ENCODE data around the gene TINAGL1.
"Not testable (repeated sequence)": the region's sequence is repeated elsewhere in the genome, so short reads cannot be mapped to it uniquely, and the experiment has no call there.

TINAGL1 gene

DNA sequence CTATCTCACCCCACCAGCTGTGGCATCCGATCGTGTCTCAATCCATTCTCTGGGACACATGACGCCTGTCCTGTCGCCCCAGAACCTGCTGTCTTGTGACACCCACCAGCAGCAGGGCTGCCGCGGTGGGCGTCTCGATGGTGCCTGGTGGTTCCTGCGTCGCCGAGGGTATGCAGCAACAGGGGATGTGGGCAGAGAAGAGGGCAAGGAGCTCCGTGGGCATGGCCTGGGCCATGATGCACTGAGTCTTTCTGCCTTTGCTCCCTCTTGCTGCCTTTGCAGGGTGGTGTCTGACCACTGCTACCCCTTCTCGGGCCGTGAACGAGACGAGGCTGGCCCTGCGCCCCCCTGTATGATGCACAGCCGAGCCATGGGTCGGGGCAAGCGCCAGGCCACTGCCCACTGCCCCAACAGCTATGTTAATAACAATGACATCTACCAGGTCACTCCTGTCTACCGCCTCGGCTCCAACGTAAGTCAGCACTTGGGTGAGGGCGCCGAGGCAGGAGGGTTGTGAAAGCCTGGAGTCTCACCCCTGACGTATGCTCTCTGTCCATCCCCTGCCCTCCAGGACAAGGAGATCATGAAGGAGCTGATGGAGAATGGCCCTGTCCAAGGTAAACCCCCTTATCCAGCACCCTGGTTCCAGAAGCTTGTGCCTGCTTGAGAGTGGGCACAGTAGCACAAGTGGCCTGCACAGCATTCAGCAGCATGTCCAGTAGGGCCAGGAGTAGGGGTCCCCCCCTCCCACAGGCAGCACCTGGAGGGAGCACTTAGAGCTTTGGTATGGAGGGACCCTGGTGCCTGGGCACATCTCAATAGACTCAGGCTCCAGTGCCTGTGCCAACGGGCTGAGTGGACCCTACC lies 8.8 kb downstream of the TINAGL1 start:
- DNase-seq, result no peak

DNA sequence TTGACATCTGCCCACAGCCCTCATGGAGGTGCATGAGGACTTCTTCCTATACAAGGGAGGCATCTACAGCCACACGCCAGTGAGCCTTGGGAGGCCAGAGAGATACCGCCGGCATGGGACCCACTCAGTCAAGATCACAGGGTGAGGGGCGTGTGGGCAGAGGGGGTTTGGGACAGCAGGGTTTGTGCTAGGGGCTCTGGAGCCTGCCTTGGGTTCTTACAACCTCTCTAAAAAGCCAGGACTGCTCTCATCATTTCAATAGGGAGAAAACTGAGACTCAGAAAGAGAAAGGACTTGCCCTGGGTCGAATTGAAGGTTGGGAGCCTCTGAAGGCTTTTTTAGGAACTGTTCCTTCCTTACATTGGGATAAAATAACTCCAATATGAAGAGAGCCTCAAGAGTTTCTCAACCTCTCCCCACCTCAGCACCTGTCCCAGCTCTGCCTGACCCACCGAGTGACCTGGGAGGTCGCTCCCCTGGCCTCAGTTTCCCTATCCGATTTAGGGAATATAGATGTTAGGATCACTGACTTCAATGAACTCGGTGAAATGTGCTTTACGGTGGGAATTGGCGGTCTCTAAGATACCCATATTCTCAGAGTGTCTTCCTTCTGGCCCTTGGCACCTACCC lies 9.5 kb downstream of the TINAGL1 start:
- no peak for DNase-seq

DNA sequence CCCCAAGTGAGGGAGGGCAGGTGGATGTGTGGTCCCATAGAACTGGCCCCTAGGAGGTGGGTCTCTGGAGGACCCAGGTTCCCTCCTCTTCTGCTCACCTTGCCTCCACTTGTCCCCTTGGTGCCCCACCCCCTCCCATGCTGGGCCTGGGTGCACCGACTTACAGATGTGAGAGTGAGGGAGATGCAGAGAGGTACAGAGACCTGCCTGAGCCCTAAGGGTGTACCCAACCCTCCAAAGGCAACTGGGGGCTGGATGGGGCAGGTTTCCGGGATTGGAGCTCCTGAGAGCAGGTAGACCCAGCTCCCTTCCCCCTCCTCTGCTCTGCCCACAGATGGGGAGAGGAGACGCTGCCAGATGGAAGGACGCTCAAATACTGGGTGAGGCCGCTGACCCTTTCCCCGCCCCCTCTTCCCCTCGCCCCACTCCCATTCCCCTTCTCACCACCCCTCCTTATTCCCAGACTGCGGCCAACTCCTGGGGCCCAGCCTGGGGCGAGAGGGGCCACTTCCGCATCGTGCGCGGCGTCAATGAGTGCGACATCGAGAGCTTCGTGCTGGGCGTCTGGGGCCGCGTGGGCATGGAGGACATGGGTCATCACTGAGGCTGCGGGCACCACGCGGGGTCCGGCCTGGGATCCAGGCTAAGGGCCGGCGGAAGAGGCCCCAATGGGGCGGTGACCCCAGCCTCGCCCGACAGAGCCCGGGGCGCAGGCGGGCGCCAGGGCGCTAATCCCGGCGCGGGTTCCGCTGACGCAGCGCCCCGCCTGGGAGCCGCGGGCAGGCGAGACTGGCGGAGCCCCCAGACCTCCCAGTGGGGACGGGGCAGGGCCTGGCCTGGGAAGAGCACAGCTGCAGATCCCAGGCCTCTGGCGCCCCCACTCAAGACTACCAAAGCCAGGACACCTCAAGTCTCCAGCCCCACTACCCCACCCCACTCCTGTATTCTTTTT lies 10.3 kb downstream of the TINAGL1 start:
- no peak for DNase-seq

DNA sequence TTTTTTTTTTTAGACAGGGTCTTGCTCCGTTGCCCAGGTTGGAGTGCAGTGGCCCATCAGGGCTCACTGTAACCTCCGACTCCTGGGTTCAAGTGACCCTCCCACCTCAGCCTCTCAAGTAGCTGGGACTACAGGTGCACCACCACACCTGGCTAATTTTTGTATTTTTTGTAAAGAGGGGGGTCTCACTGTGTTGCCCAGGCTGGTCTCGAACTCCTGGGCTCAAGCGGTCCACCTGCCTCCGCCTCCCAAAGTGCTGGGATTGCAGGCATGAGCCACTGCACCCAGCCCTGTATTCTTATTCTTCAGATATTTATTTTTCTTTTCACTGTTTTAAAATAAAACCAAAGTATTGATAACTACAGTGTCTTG lies 11.0 kb downstream of the TINAGL1 start:
- not testable (repeated sequence) for DNase-seq

DNA sequence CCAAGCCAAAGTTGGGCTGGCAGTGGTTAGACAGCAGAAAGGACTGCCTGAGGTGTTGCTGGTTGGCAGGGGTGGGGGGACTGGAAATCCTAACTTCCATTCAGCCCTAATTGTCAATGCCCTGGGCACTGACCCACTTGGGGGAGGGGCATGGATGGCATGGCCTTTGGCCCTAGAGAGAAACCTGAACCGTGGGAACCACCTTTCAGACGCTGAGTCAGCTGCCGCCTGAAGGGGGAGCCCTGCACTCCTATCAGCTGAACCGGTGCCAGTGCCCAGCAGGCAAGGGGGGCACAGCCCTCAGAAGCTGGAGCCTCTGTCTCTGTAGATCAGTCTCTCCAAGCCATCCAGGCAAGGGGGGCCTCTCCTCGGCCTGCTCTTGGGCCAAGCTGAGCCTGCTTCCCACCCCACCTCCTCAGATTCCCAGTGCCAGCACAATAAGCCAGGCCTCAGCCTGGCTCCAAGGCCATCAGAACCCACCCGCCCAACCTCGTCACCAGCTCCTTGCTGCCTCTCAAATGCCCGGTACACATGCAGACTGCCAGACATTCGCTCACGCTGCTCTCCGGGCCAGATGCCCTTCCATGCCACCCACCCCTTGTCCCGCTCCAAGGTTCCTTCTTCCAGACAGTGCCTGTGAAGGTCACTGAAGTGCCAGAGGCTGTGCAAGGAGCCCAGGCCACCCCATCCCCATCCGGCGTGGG lies 11.6 kb downstream of the TINAGL1 start:
- peak; percentile 85 for DNase-seq

DNA sequence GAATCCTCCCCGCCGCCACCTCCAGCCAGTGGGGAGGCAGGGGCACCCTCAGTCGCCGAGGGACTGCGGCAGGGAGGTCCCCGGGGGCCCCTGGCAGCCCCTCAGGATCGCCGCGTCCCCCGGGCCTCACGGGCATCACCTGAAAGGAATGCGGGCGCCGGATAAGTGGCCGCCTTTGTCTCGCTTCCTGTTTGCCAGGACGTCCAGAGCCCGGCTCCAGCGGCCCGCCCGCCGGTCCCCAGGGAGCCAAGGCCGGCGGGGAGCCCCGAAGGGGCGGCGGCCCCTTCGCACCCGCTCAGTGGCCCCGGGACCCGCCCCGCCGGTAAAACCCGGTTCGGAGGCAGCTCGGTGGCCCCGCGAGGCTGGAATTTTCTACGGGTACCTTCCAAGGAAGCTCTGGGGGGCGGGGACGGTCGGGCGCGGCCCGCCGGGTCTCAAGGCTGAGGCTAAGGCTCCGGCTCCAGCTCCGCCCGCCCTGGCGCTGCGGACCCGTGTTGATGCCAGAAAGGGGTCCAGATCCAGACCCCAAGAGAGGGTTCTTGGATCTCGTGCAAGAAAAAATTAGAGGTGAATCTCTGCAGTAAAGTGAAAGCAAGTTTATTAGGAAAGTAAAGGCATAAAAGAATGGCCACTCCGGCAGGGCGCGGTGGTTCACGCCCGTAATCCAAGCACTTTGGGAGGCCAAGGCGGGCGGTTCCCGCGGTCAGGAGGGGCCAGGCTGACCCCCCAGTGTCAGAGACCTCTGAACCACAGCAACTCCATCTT lies 12.6 kb downstream of the TINAGL1 start:
- DNase-seq, result no peak

DNA sequence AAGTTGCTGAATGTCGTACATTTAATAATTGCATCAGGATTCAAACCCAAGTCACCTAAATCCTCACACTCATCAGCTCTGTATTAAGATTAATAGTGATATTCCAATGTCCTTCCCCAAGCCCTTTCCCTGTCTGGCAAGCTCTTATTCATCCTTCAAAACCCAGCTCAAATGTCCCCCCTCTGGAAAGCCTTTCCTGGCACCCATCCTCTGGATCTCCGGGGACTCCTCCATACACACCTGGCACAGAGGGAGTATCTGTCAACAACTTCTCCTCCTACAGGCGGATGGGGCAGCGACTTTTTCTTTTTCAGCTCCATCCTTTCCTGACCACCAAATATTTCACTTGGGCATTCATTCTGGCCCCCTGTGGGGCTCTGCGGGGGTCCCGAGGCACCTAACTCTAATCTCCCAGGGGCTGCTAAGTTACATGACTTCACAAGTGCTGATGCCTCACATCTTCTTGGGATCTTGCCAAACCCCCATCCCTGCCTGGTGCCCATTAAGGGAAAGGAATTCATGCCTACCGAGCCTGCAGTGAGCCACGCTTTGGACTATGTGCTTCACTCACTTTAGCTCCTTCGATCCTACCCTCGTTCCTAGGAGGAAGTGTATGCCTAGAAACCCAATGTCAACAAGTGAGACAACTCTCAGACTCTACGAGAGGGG lies 15.2 kb downstream of the TINAGL1 start:
- DNase-seq, result no peak

DNA sequence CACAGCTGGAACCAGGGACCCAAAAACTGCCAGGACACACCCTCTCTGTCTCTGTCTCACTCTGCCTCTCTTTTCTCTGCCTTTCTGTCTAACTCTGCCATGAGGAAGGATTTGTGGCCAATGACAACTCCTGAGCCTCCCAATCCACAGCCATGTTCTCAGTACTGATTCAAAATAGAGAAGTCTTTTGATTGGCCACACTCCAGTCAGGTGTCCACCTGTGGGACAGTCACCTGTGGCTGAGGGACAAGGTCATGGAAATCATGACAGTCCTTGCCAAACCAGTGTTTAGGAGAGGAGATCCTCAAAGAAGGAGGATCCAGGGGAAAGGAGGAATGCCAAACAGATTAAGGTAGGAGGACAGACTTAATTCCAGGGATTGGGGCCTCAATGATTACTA lies 15.8 kb downstream of the TINAGL1 start:
- no peak for DNase-seq

DNA sequence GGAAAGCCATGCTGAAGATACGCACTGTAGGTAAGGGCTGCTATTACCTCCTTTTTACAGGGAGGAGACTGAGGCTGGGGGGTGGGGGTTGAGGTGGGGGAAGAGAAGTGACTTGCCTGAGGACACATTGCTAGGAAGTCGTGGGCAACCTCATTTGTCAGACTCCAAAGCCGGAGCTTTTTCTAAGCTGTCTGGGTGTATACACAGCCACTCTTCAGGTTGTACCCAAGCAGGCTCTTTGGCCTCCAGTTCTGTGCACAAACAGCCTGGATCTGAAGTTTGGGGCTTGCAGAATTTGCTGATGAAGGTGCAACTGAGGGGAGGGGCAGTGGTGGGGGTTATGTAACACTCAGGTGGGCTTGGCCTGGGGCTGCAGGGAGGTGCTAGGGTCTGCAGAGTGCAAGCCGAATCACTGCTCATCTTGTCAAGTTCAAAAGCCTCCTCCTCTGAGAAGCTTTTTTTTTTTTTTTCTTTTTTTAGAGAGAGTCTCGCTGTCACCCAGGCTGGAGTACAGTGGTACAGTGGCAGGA lies 16.9 kb downstream of the TINAGL1 start:
- no peak for DNase-seq

DNA sequence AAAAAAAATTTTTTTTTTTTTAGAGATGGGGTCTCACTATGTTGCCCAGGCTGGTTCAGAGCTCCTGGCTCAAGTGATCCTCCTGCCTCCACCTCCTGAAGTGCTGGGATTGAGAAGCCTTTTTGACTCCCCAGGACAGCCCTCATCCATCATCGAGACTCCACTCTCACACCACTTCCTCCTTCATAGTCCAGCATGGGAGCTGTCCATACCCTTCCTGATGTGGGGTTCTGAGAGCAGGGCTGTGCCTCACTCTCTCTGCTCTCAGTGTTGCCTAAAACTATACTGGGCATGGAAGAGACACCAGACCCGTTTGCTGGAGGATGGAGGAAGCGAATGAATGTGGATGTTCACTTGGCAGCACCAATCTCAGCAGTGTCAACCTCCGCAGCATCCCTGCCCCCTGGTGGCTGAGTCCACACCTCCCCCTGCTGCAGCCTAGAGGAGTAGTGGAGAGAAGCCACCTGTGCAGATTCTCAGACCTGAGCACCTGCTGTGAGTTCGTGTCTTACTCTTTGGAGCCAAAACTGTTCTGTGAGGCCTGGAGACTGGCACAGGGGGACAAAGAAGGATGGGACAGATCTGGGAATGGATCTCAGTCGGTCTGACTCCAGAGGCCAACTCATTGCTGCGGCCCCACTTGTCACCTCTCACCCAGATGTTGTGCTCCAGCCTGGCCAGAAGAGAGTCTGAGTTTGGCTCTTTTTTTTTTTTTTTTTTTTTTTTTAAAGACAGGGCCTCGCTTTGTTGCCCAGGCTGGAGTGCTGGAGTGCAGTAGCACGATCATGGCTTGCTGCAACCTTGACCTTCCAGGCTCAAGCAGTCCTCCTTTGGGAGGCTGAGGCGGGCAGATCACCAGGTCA lies 17.7 kb downstream of the TINAGL1 start:
- peak; percentile 80 for DNase-seq

DNA sequence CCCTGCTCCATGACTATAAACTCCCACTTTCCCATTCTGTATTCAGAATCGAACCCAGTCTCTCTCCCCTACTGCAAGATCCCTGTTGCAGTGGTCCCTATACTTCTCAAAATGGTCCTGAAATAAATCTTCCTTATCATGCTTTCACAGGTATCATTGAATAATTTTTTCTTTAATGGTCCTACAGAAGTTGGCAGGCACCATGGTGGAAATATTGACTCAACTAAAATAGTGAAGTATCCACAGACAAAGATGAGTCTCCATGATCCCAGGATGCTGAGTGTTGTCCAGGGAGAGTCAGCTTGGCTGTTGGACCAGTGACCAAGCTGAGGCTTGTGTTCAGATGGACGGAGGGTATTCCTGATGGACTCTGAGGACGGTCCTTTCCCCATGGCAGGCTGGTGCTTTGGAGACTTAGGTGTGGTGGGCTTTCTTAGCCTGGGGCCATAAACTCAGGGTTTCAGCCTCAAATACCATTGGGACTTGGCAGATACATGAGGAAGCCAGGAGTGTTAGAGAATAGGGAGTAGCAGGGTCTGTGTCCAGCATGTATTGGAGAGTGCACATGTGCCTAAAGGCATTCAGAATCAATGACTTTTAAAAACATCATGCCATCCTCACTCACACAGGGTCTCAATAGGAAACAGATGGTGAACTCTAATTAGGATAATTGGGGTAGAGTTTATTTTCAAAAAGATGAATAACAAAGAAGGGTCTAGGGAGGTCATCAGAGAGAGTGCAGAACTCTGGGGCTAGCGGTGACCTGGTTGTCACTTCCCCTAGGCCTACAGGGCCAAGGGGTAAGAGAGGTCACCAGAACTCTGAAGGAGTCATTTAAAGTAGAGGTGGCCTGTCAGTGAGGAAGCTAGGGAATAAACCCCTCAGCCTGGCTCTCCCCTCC lies 19.8 kb downstream of the TINAGL1 start:
- no peak for DNase-seq

DNA sequence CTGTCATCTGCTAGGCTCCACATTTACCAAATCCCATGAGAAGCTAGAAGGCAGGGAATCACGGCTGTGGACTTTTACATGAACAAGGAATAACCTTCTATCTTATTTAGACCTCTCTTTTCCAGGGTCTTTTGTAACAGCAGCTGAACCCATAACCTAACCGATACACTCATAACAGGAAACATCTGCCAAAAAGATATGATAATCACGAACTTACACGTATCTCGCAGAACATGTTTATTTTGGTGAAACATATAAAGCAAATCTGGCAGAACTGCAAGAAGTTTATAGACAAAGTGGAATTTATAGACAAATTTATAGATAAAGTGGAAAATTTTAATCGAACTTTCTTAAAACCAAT lies 20.4 kb downstream of the TINAGL1 start:
- DNase-seq, result peak; percentile 51

DNA sequence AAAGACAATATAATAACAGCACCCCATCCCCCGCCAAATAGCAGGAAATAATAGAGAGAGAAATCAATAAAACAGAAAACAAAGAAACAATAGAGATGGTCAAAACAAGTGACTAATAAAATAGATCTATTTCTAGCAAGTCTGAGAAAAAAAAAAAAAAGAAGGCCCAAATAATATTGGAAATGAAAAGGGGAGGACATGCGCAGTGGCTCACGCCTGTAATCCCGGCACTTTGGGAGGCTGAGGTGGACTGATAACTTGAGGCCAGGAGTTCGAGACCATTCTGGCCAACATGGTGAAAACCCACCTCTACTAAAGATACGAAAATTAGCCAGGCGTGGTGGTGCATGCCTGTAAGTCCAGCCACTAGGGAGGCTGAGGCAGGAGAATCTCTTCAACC lies 22.7 kb downstream of the TINAGL1 start:
- DNase-seq, result no peak

DNA sequence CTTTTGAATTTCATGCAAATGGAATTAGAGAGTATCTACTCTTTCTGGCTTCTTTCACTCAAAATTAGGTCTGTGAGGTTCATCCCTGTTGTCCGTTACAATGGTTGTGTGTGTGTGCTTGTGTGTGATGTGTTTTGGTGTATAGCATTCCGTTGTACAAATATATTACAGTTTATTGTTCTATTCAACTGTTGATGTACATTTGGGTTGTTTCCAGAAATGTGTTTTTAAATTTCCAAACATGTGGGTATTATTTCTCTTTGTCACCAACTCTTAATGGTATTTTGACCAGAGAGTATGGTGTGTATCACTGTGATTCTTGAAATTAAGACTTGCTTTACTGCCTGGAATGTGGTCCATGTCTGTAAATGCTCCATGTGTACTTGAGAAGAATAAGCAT lies 24.3 kb downstream of the TINAGL1 start:
- DNase-seq, result no peak

DNA sequence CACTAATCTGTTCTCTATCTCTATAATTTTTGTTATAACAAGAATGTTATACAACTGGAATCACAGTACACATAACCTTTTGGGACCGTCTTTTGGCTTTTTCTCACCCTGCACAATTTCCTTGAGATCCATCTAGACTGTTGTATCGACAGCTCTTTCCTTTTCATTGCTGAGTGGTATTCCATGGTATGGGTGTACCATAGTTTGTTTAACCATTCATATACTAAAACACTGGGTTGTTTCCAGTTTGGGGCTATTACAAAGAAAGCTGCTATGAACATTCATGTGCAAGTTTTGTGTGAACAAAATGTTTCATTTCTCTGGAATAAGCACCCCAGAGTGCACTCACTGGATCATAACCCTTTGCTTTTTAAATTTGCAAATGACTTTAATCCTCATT lies 25.8 kb downstream of the TINAGL1 start:
- no peak for DNase-seq

DNA sequence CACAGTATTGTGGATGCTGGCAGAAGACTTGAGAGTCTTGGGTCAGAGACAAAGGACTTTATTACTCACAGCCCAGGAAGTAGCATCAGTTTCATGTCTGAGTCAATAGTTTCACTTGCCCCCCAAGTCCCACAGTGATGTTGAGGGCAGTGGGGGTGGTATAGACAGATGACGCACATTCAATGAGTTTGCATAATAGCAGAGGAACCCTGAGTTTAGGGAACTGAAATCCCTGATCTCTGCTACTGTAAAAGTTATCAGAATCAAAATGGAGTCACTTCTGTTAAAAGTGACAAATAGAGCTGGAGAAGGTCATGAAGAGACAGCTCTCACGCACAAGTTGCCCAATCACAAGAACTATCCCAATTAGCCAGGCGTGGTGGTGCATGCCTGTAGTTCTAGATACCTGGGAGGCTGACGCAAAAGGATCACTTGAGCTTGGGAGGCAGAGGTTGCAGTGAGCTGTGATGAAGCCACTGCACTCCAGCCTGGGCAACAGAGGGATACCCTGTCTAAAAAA lies 29.7 kb downstream of the TINAGL1 start:
- DNase-seq, result no peak

DNA sequence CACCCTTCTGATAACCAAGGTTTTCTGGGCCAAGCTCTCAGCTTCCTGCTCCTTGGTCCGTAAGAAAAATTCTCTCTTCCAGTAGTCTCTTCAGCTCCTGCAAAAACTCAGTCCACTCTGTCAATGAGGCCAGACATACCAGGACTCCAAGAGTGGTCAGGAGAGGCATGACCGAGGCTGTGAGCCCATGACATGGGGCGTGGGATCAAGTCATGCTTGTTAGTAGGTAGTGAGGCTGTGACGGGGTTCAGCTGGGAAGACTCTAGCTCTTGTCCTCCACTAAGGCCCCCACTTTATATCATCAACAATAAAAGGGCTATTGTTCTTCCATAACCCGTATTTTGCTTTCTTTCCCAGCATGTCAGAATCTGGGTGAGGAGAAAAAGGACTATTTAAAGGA lies 31.0 kb downstream of the TINAGL1 start:
- DNase-seq, result no peak

DNA sequence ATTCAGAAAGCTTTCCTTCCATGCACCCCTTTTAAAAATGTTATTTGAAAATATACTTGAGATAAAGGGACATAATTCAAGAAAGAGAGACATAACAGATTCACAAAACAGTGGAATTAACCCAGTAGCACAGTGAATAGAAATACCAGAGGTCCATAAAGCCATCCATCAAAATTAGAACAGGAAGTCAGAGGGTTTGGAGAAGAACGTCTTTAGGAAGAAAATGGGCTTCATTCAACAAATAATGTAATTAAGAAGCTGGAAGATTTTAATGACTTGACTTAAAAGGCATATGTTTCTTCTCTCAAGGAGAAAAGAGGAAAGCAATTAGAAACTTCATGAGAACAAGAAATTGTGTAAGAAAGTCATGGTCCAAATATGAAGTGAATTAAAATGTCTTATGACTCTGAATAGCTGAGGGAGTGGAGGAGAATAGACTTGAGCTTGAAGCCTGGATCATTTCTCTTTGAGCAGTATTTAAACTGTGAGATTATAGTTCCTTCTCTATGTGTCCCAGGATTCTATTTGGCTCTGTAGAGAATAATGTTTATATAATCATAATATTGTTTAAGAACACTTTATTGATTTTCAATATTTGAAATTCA lies 33.3 kb downstream of the TINAGL1 start:
- DNase-seq, result no peak
